Hematopoietic multipotent progenitor cell (in vitro differentiated cells): Measurements from ENCODE around the gene ENTPD5. TPM values are rescaled to one million over a fixed set of nuclear protein-coding genes. Genes with fewer than 3 reads are reported as not detected.
"Not testable (repeated sequence)": the region's sequence is repeated elsewhere in the genome, so short reads cannot be mapped to it uniquely, and the experiment has no call there.

Experiments
- DNase-seq, 3 donors: peaks; one replicate each; pipeline ENCODE4 v3.0.0-alpha.2; 2011 to 2015; ENCODE audit warnings: low read depth in 2 of 3, low spot score in 2 of 3
- total RNA-seq: library from RNA; depleted of rRNA; stranded (reverse); fragments of >200 nt; gene quantifications from one replicate; pipeline ENCODE4 v1.2.3, GENCODE V29; 2012

The ENTPD5 gene
- total RNA-seq, 1 donor: 7.3 TPM

- no peak for DNase-seq
Observed at GRCh38 chr14:74008843-74009499, 10.1 kb downstream of the ENTPD5 start.

- not testable (repeated sequence) for DNase-seq
Observed at GRCh38 chr14:74005664-74006063, 13.4 kb downstream of the ENTPD5 start.

GRCh38 chr14:73998726-73999125 lies 20.4 kb downstream of the ENTPD5 start:
- DNase-seq: no peak

GRCh38 chr14:73997944-73998447 lies 21.1 kb downstream of the ENTPD5 start:
- no peak for DNase-seq

GRCh38 chr14:73997108-73997943 lies 21.8 kb downstream of the ENTPD5 start:
- no peak for DNase-seq

- DNase-seq: no peak
Observed at GRCh38 chr14:73996731-73997107, 22.4 kb downstream of the ENTPD5 start.

- DNase-seq: no peak
Observed at GRCh38 chr14:73995977-73996378, 23.1 kb downstream of the ENTPD5 start.

- DNase-seq: not testable (repeated sequence)
Observed at GRCh38 chr14:73994926-73995325, 24.2 kb downstream of the ENTPD5 start.

GRCh38 chr14:73991092-73991491 lies 28.0 kb downstream of the ENTPD5 start:
- no peak for DNase-seq

- DNase-seq: not testable (repeated sequence)
Observed at GRCh38 chr14:73988656-73989055, 30.4 kb downstream of the ENTPD5 start.

- no peak for DNase-seq
Observed at GRCh38 chr14:73988065-73988464, 31.0 kb downstream of the ENTPD5 start.

- no peak for DNase-seq
Observed at GRCh38 chr14:73977896-73978295, 41.2 kb downstream of the ENTPD5 start.

GRCh38 chr14:73976125-73976524 lies 43.0 kb downstream of the ENTPD5 start:
- no peak for DNase-seq

GRCh38 chr14:73973497-73973896 lies 45.6 kb downstream of the ENTPD5 start:
- DNase-seq: no peak

- DNase-seq: no peak
Observed at GRCh38 chr14:73968885-73969284, 50.2 kb downstream of the ENTPD5 start.

GRCh38 chr14:73965216-73965615 lies 53.9 kb downstream of the ENTPD5 start:
- DNase-seq: no peak

- no peak for DNase-seq
Observed at GRCh38 chr14:73961192-73961591, 57.9 kb downstream of the ENTPD5 start.

GRCh38 chr14:73958591-73958990 lies 60.5 kb downstream of the ENTPD5 start:
- no peak for DNase-seq

GRCh38 chr14:73955674-73956073 lies 63.4 kb downstream of the ENTPD5 start:
- no peak for DNase-seq

GRCh38 chr14:73953731-73954130 lies 65.4 kb downstream of the ENTPD5 start:
- no peak for DNase-seq

GRCh38 chr14:73949752-73950734 lies 69.0 kb downstream of the ENTPD5 start, which contains the start of the genes COQ6 and FAM161B:
COQ6 (plus strand) TSS chr14:73950302; CDS start chr14:73950333, 31 bp downstream.
FAM161B (minus strand) TSS chr14:73950094; CDS start chr14:73950026, 68 bp downstream.
- DNase-seq: peak; percentile 84 to 98 (median 98)
